BE2C (cell line): ENCODE results near the gene CD300LF.

Experiments
- DNase-seq: peaks from one replicate; pipeline ENCODE4 v3.0.0-alpha.2; 2020
- H3K27me3 ChIP-seq: fragments of 250-450 bp; sonication (Bioruptor Pico); 2 replicates; pipeline ENCODE4 v1.5.1; 2020; ENCODE audit warnings: mild to moderate bottlenecking
- H3K36me3 ChIP-seq: fragments of 250-450 bp; sonication (Bioruptor Pico); 2 replicates; pipeline ENCODE4 v1.5.1; 2020; ENCODE audit warnings: mild to moderate bottlenecking
- H3K4me1 ChIP-seq: fragments of 250-450 bp; sonication (Bioruptor Pico); 2 replicates; pipeline ENCODE4 v1.5.1; 2020
- H3K4me3 ChIP-seq: 2 replicates; pipeline ENCODE4 v1.5.1; 2011; ENCODE audit warnings: low read depth, low read length
- H3K9me3 ChIP-seq: fragments of 250-450 bp; sonication (Bioruptor Pico); 2 replicates; pipeline ENCODE4 v1.5.1; 2020
- CTCF ChIP-seq: IDR thresholded peaks from 2 replicates; pipeline ENCODE4 v1.5.1; 2012; ENCODE audit warnings: mild to moderate bottlenecking, low read depth, low read length

The CD300LF gene

GRCh38 chr17:74740641-74741387, 28.1 kb upstream of the CD300LF start:
- Histone ChIP-seq H3K36me3 (no peaks in the 10 kb centered on the region), H3K4me1 (no peaks in the 10 kb centered on the region), H3K27me3 (peaks cover 24% of the 10 kb centered on the region), H3K9me3 (no peaks in the 10 kb centered on the region), H3K4me3 (no peak overlapping the region)
- no peak for DNase-seq
- TF ChIP-seq CTCF = no peak

GRCh38 chr17:74740173-74740572, 27.4 kb upstream of the CD300LF start:
- no peaks in the 10 kb centered on the region for H3K36me3 ChIP-seq
- peaks cover 28% of the 10 kb centered on the region for H3K27me3 ChIP-seq
- DNase-seq = no peak
- no peak overlapping the region for H3K4me3 ChIP-seq
- TF ChIP-seq CTCF = no peak
- H3K4me1 ChIP-seq = no peaks in the 10 kb centered on the region
- H3K9me3 ChIP-seq = no peaks in the 10 kb centered on the region

GRCh38 chr17:74739227-74739831, 26.6 kb upstream of the CD300LF start:
- H3K9me3 ChIP-seq = no peaks in the 10 kb centered on the region
- no peak for TF ChIP-seq CTCF
- H3K4me1 ChIP-seq = no peaks in the 10 kb centered on the region
- DNase-seq = no peak
- H3K4me3 ChIP-seq = no peak overlapping the region
- no peaks in the 10 kb centered on the region for H3K36me3 ChIP-seq
- peaks cover 28% of the 10 kb centered on the region for H3K27me3 ChIP-seq

GRCh38 chr17:74738051-74738996, 25.6 kb upstream of the CD300LF start:
- TF ChIP-seq CTCF = no peak
- Histone ChIP-seq H3K36me3 (no peaks in the 10 kb centered on the region), H3K27me3 (peaks cover 28% of the 10 kb centered on the region), H3K4me1 (no peaks in the 10 kb centered on the region), H3K9me3 (no peaks in the 10 kb centered on the region), H3K4me3 (peak overlapping the region; percentile 26)
- no peak for DNase-seq

- H3K36me3 ChIP-seq = no peaks in the 10 kb centered on the region
- H3K9me3 ChIP-seq = no peaks in the 10 kb centered on the region
- peak; percentile 58 for TF ChIP-seq CTCF
- no peaks in the 10 kb centered on the region for H3K4me1 ChIP-seq
- H3K4me3 ChIP-seq = peak overlapping the region; percentile 26
- peaks cover 28% of the 10 kb centered on the region for H3K27me3 ChIP-seq
- peak; percentile 54 for DNase-seq
Measured at GRCh38 chr17:74737299-74738050, 24.8 kb upstream of the CD300LF start.
